ENCODE data around the gene STAG1.
"Not testable (repeated sequence)": the region's sequence is repeated elsewhere in the genome, so short reads cannot be mapped to it uniquely, and the experiment has no call there.

Gene STAG1

DNA sequence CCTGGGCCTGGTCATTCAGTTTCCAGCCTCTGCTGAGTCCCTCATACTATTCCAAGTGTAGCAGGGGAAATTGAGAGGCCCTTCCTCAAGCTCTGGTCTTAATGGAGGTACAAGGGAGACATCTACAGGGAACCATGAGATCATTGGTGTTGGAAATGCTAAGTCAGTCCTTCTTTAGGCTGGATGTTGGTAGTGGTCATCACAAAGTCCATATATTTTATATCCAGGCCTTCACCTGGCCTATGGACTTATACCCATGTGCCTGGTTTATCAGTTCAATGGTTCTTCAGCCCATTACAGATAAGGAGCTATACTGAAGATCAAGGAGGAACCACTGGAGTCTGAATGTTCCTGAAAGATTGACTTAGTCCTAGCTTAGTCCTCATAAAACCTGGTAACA lies 135.0 kb downstream of the STAG1 start:
- TF ChIP-seq CTCF (IDR thresholded peaks at IDR 0.05; ENCODE audit: low read depth, low read length) = no peak
- H3K4me3 ChIP-seq (ENCODE audit: low read depth, low read length) = no peak overlapping the region

- no peak for TF ChIP-seq CTCF (IDR thresholded peaks at IDR 0.05; ENCODE audit: low read depth, low read length)
- H3K4me3 ChIP-seq (ENCODE audit: low read depth, low read length) = no peak overlapping the region
Observed at GRCh38 chr3:136612512-136612911, 139.7 kb downstream of the STAG1 start.

GRCh38 chr3:136606990-136607389 lies 145.2 kb downstream of the STAG1 start:
- H3K4me3 ChIP-seq (ENCODE audit: low read depth, low read length) = no peak overlapping the region
- TF ChIP-seq CTCF (IDR thresholded peaks at IDR 0.05; ENCODE audit: low read depth, low read length) = no peak

DNA sequence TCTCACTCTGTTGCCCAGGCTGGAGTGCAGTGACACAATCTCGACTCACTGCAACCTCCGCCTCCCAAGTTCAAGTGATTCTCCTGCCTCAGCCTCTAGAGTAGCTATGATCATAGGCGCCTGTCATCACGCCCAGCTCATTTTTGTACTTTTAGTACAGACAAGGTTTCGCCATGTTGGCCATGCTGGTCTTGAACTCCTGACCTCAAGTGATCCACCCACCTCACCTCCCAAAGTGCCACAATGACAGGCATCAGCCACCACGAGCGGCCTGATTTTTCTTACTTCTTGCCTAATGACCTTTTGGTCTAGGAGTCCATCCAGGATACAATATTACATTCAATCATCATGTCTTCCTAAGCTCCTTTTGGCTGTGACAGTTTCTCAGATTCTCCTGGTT lies 146.0 kb downstream of the STAG1 start:
- not testable (repeated sequence) for H3K4me3 ChIP-seq (ENCODE audit: low read depth, low read length)

GRCh38 chr3:136604961-136605360 lies 147.2 kb downstream of the STAG1 start:
- TF ChIP-seq CTCF (IDR thresholded peaks at IDR 0.05; ENCODE audit: low read depth, low read length) = no peak
- H3K4me3 ChIP-seq (ENCODE audit: low read depth, low read length) = no peak overlapping the region

GRCh38 chr3:136602818-136603217 lies 149.4 kb downstream of the STAG1 start:
- no peak for TF ChIP-seq CTCF (IDR thresholded peaks at IDR 0.05; ENCODE audit: low read depth, low read length)
- no peak overlapping the region for H3K4me3 ChIP-seq (ENCODE audit: low read depth, low read length)

DNA sequence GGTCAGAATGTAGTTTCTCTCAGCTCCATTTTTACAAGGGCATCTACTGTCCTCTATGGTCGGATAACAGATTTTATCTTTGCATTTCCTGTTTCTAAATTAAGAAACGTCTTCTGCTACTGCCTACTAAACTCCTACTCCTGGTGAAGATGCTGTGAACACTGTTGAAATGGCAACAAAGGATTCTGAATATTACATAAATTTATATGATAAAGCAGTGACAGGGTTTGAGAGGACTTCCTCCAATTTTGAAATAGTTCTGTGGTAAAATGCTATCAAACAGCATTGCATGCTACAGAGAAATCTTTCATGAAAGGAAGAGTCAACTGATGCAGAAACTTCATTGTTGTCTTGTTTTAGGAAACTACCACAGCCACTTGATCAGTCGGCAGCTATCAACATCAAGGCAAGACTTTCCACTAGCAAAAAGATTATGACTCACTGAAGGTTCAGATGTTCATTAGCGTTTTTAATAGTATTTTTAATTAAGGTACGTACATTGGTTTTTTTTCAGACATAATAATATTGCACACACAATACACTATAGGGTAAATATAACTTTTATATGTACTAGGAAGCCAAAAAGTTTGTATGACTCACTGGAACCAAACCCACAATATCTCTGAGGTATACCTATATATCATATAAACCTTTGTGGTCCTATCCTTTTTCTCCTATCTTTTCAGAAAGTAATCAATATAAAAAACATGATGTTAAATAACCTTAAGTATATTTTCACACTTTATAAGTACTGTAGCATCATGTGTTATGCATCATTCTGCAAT lies 156.1 kb downstream of the STAG1 start:
- no peak for TF ChIP-seq CTCF (IDR thresholded peaks at IDR 0.05; ENCODE audit: low read depth, low read length)
- no peak overlapping the region for H3K4me3 ChIP-seq (ENCODE audit: low read depth, low read length)

DNA sequence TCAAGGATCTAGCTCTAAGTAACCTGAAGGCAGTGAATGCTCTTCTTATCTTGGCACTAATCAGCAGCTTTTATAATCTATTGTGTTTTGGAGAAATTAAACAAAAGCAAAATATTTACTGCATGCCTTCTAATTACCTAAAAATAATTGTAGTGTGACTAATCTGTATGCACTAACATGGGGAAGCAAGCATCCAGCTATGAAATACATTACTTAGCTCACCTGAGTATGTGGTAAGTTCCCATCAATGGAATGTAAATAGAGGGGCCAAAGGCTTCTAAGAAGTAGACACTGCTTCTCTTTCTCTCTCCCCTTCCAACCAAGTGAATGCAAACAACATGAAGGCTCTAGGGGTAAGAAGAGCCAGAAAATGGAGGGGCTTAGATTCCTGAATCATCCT lies 165.6 kb downstream of the STAG1 start:
- no peak for TF ChIP-seq CTCF (IDR thresholded peaks at IDR 0.05; ENCODE audit: low read depth, low read length)
- no peak overlapping the region for H3K4me3 ChIP-seq (ENCODE audit: low read depth, low read length)
